Measurements from ENCODE around the gene SYNE1. TPM values are rescaled to one million over a fixed set of nuclear protein-coding genes. Genes with fewer than 3 reads are reported as not detected.
A peak's percentile ranks its signal among the peaks of the same experiment; 100 is the strongest.

Gene SYNE1
- total RNA-seq, 1 experiment from 2014 or later = 3.0 TPM

DNA sequence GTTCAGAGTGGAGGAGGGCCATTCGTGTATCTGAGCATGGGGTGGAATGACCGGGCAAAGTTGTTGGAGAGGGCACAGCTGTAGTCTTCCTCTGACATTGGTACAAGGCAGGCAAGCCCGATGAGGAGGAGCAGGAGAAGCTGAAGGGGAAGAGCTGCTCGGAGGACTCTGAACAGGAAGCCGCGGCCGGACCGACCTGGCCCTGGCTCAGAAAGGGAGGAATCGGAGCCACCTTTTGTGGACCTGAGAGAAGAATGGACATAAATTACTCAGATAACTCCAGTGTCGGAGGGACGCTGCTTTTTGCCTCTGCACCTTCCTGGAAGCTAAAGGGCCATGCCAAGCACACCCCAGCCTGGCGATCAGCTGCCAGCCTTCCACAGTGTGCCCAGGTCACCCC lies 514.7 kb downstream of the SYNE1 start:
- Histone ChIP-seq H4K20me1 (ENCODE audit: control insufficient read depth, insufficient read depth, insufficient read length) (no peaks in the 10 kb centered on the region), H3K27me3 (ENCODE audit: insufficient read depth, low read length) (no peaks in the 10 kb centered on the region), H2BK15ac (ENCODE audit: low read depth, low read length) (no peak overlapping the region), H3K4me1 (ENCODE audit: insufficient read depth, low read length) (no peaks in the 10 kb centered on the region), H4K8ac (replicated peaks; ENCODE audit: insufficient read length, low read depth, low read length) (no peak overlapping the region), H2BK20ac (ENCODE audit: low read depth, low read length, poor library complexity, severe bottlenecking) (no peak overlapping the region), H4K91ac (ENCODE audit: insufficient read length, low read depth, low read length) (no peak overlapping the region), H3T11ph (ENCODE audit: low read length) (no peak overlapping the region), H2BK5ac (ENCODE audit: insufficient read length, low read length) (no peak overlapping the region), H3K23me2 (ENCODE audit: insufficient read length, low read depth, low read length, poor library complexity, severe bottlenecking) (peaks cover 4% of the 10 kb centered on the region), H2AFZ (ENCODE audit: low read length) (no peak overlapping the region), H3K79me2 (ENCODE audit: insufficient read depth, low read length) (no peaks in the 10 kb centered on the region), H3K4ac (ENCODE audit: low read depth, low read length) (no peak overlapping the region), H3K23ac (ENCODE audit: insufficient read length, low read depth, low read length) (no peak overlapping the region), H3K4me2 (ENCODE audit: insufficient read depth, insufficient read length, low read length) (no peak overlapping the region), H3K9me3 (ENCODE audit: control insufficient read depth, low read depth, low read length) (no peaks in the 10 kb centered on the region), H4K5ac (ENCODE audit: insufficient read length, low read depth, low read length) (no peak overlapping the region), H2AK5ac (ENCODE audit: insufficient read length, low read length) (no peak overlapping the region), H3K14ac (ENCODE audit: insufficient read depth, low read length) (no peak overlapping the region), H3K18ac (ENCODE audit: insufficient read length, low read depth, low read length) (no peak overlapping the region), H3K27ac (ENCODE audit: insufficient read length, low read depth, low read length) (no peak overlapping the region), H3K56ac (ENCODE audit: insufficient read length, low read depth, low read length) (no peak overlapping the region), H2BK120ac (ENCODE audit: low read depth, low read length, poor library complexity, severe bottlenecking) (no peak overlapping the region), H3K79me1 (ENCODE audit: insufficient read depth, low read depth, low read length, poor library complexity, severe bottlenecking) (no peaks in the 10 kb centered on the region), H3K9ac (ENCODE audit: extremely low read depth, insufficient read length, low read length) (no peak overlapping the region), H2BK12ac (ENCODE audit: insufficient read length, low read depth, low read length) (no peak overlapping the region)
- no peak for TF ChIP-seq CTCF (conservative IDR thresholded peaks at IDR 0.05)
- Mint-ChIP-seq H3K4me1 (no peaks in the 10 kb centered on the region; a peak in 1 of 4 replicates), H3K27ac (peak overlapping the region in 1 of 3 experiments; percentile 14; a peak in 1 of 7 replicates), H3K9me3 (no peaks in the 10 kb centered on the region), H3K36me3 (ENCODE audit: insufficient read depth in 1 of 3, low read depth in 3 of 3) (no peaks in the 10 kb centered on the region), H3K4me3 (no peak overlapping the region), H3K27me3 (ENCODE audit: low read depth) (no peaks in the 10 kb centered on the region)
- no CpG with 5 or more reads among the region's 12 CpGs for WGBS (ENCODE audit: extremely low coverage, insufficient read length, low lambda C conversion rate)
- no peak for DNase-seq
